ENCODE results near the gene ARHGAP4.

ARHGAP4 gene

DNA sequence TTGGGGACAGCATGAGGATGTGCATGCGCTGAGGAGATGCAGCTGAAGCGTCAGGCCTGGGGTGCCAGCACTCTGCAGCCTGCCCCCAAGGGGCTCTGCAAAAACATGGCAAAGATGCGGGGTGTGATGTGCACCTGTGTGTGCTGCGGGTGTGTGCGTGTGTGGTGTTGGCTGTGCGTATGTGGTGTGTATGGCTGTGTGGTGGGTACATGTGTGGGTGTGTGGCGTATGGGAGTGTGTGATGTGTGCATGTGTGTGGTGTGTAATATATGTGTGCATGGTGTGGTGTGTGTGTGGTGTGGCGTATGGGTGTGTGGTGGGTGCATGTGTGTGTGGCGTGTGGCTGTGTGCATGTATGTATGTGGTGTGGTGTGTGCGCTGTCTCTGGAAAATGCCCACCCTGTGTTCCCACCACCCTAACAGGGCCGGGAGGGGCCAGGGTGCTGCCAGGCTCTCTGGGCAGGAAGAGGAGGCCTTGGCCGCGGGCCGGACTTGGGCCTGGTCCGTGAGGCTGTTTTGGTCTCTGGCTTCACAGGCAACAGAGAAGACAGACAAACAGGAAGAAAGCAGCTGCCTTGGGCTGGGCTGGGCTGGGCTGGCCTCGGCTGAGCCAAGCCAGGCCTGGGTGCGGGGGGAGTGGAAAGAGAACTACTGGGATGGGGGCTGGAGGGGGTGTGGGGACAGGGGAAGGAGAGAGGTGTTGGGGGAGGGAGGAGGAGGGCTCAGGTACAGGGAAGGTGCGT lies 22.7 kb downstream of the ARHGAP4 start:
- DNase-seq: no peak

GRCh38 chrX:153902385-153902784 lies 23.7 kb downstream of the ARHGAP4 start:
- no peak for DNase-seq

- DNase-seq: no peak
Measured at GRCh38 chrX:153901753-153902140, 24.3 kb downstream of the ARHGAP4 start.

DNA sequence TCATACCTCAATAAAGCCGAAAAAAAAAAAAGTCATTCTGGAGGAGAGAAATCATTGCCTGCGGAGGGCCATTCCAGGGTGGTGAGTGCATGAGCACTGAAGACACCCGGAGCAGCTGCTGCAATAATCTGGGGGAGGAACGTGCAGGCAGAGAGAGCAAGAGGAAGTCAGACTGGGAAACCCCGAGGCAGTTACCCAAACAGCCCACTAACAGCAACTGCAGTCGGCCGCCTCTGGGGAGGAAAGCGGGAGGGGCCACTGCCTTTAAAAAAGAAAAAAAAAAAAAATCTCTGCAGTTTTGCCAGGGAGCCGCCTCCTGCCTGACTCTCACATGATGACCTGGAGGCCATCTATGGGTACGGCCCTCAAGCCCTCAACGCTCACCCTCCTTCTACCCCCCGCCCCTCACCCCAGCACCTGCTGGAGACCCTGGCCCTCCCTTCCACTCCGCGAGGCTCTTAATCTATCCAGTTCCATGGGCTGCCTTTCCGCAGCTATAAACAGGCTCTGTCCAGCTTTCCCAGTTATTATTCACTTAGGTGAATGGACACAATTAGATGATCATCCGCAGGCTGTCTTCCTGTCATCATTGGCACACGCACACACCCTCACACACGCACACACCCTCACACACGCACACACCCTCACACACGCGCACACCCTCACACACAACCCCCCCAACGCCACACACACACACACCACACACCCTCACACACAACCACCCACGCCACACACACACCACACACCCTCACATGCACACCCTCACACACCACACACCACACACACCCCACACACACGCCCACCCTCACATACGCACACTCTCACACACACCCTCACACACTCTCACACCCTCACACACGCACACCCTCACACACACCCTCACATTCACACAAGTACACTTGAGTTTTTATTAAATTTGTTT lies 25.0 kb downstream of the ARHGAP4 start:
- DNase-seq: peak in 2 of 4 experiments; percentile 19 to 30

- DNase-seq: no peak
Measured at GRCh38 chrX:153897899-153898298, 28.2 kb downstream of the ARHGAP4 start.

GRCh38 chrX:153889123-153889522 lies 36.9 kb downstream of the ARHGAP4 start:
- no peak for DNase-seq

- DNase-seq: no peak
Measured at GRCh38 chrX:153888344-153888743, 37.7 kb downstream of the ARHGAP4 start.

GRCh38 chrX:153887385-153887784 lies 38.7 kb downstream of the ARHGAP4 start:
- DNase-seq: no peak

DNA sequence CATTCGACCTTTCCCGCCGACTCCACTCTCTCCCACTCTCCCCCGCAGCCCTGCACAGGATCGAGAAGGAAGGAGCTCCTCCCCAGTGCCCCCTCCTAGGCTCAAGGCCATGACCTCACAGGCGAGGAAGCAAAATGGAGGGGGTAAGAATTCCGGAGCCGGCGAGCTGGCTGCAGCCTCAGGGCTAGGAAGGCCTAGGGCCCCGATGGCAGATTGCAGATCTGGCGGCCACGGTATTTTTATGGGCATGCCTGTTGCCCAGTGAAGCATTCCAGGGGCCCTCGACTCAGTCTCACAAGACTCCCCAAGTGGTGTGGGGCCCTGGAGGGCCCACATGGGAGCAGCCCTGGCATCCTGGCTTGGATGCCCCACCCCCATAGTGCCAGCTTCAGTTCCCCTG lies 39.1 kb downstream of the ARHGAP4 start:
- DNase-seq: no peak

GRCh38 chrX:153885968-153886903 lies 39.8 kb downstream of the ARHGAP4 start, which contains the start of gene L1CAM:
Gene L1CAM (minus strand): TSS chrX:153886173. CDS start chrX:153875836, 10,337 bp downstream.
- peak in 1 of 4 experiments; percentile 8 for DNase-seq

DNA sequence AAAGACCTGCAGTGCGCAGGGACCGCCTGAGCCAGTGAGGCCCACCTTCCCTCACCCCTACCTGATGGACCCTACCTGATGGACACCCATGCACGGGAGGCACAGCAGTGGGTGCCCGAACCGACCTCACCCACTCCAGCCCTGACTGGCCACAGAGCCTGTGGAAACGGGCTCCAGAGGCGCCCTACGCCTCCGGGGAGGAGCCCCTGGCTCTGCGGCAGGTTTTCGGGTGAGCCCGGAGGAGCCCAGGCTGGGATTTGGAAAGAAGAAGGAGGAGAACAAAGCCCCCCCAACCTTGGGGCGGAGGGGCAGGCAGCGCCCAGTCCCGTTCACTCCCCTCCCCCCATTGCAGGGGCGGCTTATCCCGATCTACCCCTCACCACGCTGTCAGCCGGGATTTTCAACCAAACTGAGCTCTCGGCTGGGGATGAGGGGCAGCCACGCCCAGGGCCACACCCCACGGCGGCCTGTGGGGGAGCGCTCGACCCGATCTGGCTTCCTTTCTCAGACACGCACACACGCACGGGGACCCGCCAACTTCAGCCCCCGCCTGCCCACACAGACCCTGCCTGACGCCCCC lies 40.8 kb downstream of the ARHGAP4 start:
- DNase-seq: no peak

- no peak for DNase-seq
Measured at GRCh38 chrX:153884590-153884989, 41.5 kb downstream of the ARHGAP4 start.

- DNase-seq: no peak
Measured at GRCh38 chrX:153884136-153884535, 41.9 kb downstream of the ARHGAP4 start.

GRCh38 chrX:153883163-153883843 lies 42.8 kb downstream of the ARHGAP4 start:
- no peak for DNase-seq

DNA sequence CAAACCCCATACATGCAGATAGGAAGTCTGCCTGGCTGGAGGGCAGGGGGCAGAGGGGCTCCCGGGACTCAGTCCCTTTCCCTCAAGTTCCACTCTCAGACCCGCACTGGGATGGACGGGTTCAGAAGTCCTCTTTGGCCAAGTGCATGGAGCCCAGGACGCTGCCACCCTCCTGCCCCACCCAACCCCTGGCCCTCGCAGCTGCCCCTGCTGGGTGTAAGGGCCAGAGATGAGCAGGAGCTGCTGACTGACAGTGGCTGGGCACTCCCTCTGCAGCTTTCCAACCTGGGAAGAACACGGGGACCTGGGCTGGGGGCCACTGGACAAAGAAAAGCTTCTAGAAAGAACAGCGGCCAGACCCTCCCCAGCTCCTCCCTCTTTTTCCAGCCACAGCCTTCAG lies 43.5 kb downstream of the ARHGAP4 start:
- no peak for DNase-seq

GRCh38 chrX:153882086-153882498 lies 44.0 kb downstream of the ARHGAP4 start:
- no peak for DNase-seq

- DNase-seq: no peak
Measured at GRCh38 chrX:153881281-153881680, 44.8 kb downstream of the ARHGAP4 start.

DNA sequence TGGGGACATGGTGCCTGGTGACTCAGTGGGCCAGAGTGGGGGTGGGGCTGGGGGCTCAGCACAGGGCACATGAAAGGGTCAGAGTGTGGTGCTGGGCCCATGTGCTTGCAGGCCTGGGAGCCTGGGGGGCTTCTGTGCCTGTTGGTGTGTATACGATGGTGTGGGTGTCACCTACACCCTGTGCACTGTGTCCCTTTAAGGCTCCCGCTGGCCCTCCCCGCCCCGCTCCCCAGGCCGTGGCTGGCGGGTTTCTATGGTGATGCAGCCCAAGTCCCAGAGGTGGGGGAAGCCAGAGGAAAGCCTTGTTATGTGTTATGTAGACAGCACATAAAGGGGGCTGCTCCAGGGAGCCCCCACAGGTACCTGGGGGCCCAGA lies 45.6 kb downstream of the ARHGAP4 start:
- no peak for DNase-seq

GRCh38 chrX:153879741-153880439 lies 46.2 kb downstream of the ARHGAP4 start:
- no peak for DNase-seq

- no peak for DNase-seq
Measured at GRCh38 chrX:153878969-153879653, 47.0 kb downstream of the ARHGAP4 start.

DNA sequence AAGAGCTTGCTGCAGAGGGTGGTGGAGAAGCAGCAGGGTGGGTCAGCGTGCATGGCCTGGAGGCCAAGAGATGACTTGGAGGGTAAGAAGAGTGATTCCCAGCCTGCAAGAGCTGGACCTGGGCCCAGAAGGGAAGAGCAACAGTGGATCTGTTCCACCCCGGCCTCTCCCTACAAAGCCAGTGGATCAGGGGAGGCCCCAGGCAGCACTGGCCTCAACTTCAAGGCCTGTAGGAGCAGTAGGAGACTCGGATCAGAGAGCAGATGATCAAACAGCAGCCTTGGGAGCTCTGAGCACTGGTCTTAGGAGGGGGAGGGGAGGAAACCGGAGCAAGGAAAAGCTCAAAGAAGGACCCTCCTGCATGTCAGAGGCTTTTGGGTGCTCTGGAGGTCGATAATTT lies 47.7 kb downstream of the ARHGAP4 start:
- DNase-seq: no peak

All from activated CD4-positive, CD25-positive, alpha-beta regulatory T cell (primary cell).